Body of pancreas (tissue), 4 donors: ENCODE results near the gene ZCCHC7.
"Not testable (repeated sequence)": the region's sequence is repeated elsewhere in the genome, so short reads cannot be mapped to it uniquely, and the experiment has no call there.

Experiments
- POLR2A ChIP-seq, 3 donors: fragments of 450-650 bp; IDR thresholded peaks; one replicate each; pipeline ENCODE4 v1.6.1; 2016; ENCODE audit warnings: antibody characterized with exemption in 3 of 3, mild to moderate bottlenecking in 2 of 3
- TF ChIP-seq, protein P1 (sequence below), 7 experiments: fragments of 450-650 bp in 4 of 7; fragments of 200-600 bp in 3 of 7; sonication (generic) in 3 of 7; IDR thresholded peaks; one replicate each; pipeline ENCODE4 v1.5.1; 2016 to 2019; ENCODE audit warnings: antibody characterized with exemption in 7 of 7

GRCh38 chr9:37291612-37292238 lies 171.4 kb downstream of the ZCCHC7 start:
- TF ChIP-seq, protein P1, sequence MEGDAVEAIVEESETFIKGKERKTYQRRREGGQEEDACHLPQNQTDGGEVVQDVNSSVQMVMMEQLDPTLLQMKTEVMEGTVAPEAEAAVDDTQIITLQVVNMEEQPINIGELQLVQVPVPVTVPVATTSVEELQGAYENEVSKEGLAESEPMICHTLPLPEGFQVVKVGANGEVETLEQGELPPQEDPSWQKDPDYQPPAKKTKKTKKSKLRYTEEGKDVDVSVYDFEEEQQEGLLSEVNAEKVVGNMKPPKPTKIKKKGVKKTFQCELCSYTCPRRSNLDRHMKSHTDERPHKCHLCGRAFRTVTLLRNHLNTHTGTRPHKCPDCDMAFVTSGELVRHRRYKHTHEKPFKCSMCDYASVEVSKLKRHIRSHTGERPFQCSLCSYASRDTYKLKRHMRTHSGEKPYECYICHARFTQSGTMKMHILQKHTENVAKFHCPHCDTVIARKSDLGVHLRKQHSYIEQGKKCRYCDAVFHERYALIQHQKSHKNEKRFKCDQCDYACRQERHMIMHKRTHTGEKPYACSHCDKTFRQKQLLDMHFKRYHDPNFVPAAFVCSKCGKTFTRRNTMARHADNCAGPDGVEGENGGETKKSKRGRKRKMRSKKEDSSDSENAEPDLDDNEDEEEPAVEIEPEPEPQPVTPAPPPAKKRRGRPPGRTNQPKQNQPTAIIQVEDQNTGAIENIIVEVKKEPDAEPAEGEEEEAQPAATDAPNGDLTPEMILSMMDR (IDR thresholded peaks at IDR 0.05), result not testable (repeated sequence)
- not testable (repeated sequence) for TF ChIP-seq POLR2A (IDR thresholded peaks at IDR 0.05)
